Measurements from ENCODE around the gene SUSD5.

- TF ChIP-seq CTCF (IDR thresholded peaks at IDR 0.05) = no peak
- TF ChIP-seq POLR2A (IDR thresholded peaks at IDR 0.05) = no peak
These were observed 15.7 kb downstream of the SUSD5 start for GRCh38 chr3:33202711-33203457.
